ENCODE data around the gene PIEZO2. TPM values are rescaled to one million over a fixed set of nuclear protein-coding genes. Genes with fewer than 3 reads are reported as not detected.

Gene PIEZO2
- total RNA-seq, 1 experiment from 2014 or later = 5.5 TPM

DNA sequence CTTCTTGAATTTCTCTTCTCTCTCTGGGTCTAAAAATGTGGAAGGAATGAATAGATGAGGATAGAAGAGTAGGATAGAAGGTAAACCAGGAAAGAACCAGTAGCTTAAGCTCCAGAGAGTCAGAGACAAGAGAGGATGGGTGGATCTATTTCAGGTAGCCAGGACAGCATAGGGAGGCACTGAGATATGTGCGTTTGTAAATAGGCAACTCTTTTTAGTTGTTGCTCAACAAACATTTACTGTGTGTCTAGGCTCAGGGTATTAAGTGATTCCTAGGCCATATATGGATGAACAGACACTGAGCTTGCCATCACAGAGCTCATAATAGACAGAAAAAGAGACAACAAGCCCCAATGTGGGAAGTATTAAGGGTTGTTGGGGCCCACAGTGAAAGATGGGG lies 463.1 kb downstream of the PIEZO2 start:
- no TSS peak for BruUV-seq (replicated peaks)
- Histone ChIP-seq H3K4me1 (ENCODE audit: insufficient read depth, low read length, poor library complexity, severe bottlenecking) (no peaks in the 10 kb centered on the region), H3K36me3 (ENCODE audit: insufficient read depth, low read length, poor library complexity, severe bottlenecking) (no peaks in the 10 kb centered on the region), H3K27ac (ENCODE audit: low read depth, low read length, poor library complexity, severe bottlenecking) (no peak overlapping the region), H3K4me3 (ENCODE audit: low read depth, low read length, poor library complexity, severe bottlenecking) (no peak overlapping the region), H3K9me3 (ENCODE audit: low read depth, low read length, poor library complexity, severe bottlenecking) (no peaks in the 10 kb centered on the region), H3K27me3 (replicated peaks; ENCODE audit: insufficient read depth, low read depth, low read length, poor library complexity) (no peaks in the 10 kb centered on the region)
- CTCF ChIA-PET = no interaction called here
- POLR2A ChIA-PET (ENCODE audit: low non-redundant PET) = no interaction called here
- intact Hi-C loops (cut with micrococcal nuclease; ENCODE audit: unreplicated experiment) = no loop called here
- DNase-seq (ENCODE audit: low spot score) = no peak
- TF ChIP-seq EZH2 (IDR thresholded peaks at IDR 0.05; ENCODE audit: borderline replicate concordance, low read depth, low read length, poor library complexity, severe bottlenecking) = no peak
- TF ChIP-seq, protein P1, sequence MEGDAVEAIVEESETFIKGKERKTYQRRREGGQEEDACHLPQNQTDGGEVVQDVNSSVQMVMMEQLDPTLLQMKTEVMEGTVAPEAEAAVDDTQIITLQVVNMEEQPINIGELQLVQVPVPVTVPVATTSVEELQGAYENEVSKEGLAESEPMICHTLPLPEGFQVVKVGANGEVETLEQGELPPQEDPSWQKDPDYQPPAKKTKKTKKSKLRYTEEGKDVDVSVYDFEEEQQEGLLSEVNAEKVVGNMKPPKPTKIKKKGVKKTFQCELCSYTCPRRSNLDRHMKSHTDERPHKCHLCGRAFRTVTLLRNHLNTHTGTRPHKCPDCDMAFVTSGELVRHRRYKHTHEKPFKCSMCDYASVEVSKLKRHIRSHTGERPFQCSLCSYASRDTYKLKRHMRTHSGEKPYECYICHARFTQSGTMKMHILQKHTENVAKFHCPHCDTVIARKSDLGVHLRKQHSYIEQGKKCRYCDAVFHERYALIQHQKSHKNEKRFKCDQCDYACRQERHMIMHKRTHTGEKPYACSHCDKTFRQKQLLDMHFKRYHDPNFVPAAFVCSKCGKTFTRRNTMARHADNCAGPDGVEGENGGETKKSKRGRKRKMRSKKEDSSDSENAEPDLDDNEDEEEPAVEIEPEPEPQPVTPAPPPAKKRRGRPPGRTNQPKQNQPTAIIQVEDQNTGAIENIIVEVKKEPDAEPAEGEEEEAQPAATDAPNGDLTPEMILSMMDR (conservative IDR thresholded peaks at IDR 0.05; ENCODE audit: low read depth, low read length) = no peak

DNA sequence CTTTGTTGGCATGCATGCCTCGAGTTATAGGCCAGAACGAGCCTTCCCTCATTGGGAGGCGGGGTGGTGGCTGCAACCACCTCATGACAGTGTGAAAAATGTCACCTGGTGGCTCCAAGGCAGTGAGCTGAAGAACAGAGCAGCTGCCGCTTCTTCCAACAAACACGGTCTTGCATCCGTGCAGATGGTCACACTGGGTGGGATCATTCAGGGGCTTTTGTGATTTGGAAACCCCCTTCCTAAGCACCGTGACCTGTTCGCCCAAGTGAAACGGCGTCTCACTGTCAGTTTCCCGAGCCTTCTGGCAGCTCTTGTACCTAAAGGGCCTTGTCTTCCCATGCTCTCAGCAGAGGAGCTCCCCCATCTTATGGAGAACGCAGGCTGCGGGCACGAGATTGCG lies 463.9 kb downstream of the PIEZO2 start:
- H3K36me3 ChIP-seq (ENCODE audit: insufficient read depth, low read length, poor library complexity, severe bottlenecking) = no peaks in the 10 kb centered on the region
- CTCF ChIA-PET = no interaction called here
- H3K27me3 ChIP-seq (replicated peaks; ENCODE audit: insufficient read depth, low read depth, low read length, poor library complexity) = no peaks in the 10 kb centered on the region
- no peak overlapping the region for H3K27ac ChIP-seq (ENCODE audit: low read depth, low read length, poor library complexity, severe bottlenecking)
- no peak overlapping the region for H3K4me3 ChIP-seq (ENCODE audit: low read depth, low read length, poor library complexity, severe bottlenecking)
- no peak for TF ChIP-seq EZH2 (IDR thresholded peaks at IDR 0.05; ENCODE audit: borderline replicate concordance, low read depth, low read length, poor library complexity, severe bottlenecking)
- TF ChIP-seq, protein P1 (conservative IDR thresholded peaks at IDR 0.05; ENCODE audit: low read depth, low read length) = no peak
- no TSS peak for BruUV-seq (replicated peaks)
- POLR2A ChIA-PET (ENCODE audit: low non-redundant PET) = no interaction called here
- H3K4me1 ChIP-seq (ENCODE audit: insufficient read depth, low read length, poor library complexity, severe bottlenecking) = no peaks in the 10 kb centered on the region
- no peaks in the 10 kb centered on the region for H3K9me3 ChIP-seq (ENCODE audit: low read depth, low read length, poor library complexity, severe bottlenecking)
- intact Hi-C loops (cut with micrococcal nuclease; ENCODE audit: unreplicated experiment) = no loop called here
- no peak for DNase-seq (ENCODE audit: low spot score)

DNA sequence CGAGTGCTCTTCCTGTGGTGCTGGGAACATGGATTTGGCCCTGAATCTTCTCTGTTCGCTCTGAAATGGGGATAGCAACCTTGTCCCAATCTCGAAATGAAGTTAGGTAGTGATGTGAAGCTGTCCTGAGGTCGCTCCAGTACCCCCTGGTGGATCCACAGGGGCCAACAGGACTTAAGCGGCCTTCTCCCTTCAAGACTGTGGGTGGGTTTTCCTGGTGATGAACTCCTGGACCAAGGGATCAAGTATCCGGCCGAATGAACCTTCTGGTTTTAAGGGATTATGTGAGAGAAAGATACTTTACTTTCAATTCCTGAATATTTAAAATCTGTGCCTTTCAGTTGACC lies 467.0 kb downstream of the PIEZO2 start:
- no peak for DNase-seq (ENCODE audit: low spot score)
- ChIA-PET POLR2A (ENCODE audit: low non-redundant PET) (no interaction called here), CTCF (no interaction called here)
- Histone ChIP-seq H3K27ac (ENCODE audit: low read depth, low read length, poor library complexity, severe bottlenecking) (no peak overlapping the region), H3K27me3 (replicated peaks; ENCODE audit: insufficient read depth, low read depth, low read length, poor library complexity) (no peaks in the 10 kb centered on the region), H3K4me1 (ENCODE audit: insufficient read depth, low read length, poor library complexity, severe bottlenecking) (no peaks in the 10 kb centered on the region), H3K4me3 (ENCODE audit: low read depth, low read length, poor library complexity, severe bottlenecking) (no peak overlapping the region), H3K9me3 (ENCODE audit: low read depth, low read length, poor library complexity, severe bottlenecking) (no peaks in the 10 kb centered on the region), H3K36me3 (ENCODE audit: insufficient read depth, low read length, poor library complexity, severe bottlenecking) (no peaks in the 10 kb centered on the region)
- TF ChIP-seq EZH2 (IDR thresholded peaks at IDR 0.05; ENCODE audit: borderline replicate concordance, low read depth, low read length, poor library complexity, severe bottlenecking) = no peak
- TF ChIP-seq, protein P1 (conservative IDR thresholded peaks at IDR 0.05; ENCODE audit: low read depth, low read length) = peak; percentile 21; the same call in 1 of the 2 replicates
- no TSS peak for BruUV-seq (replicated peaks)
- intact Hi-C loops (cut with micrococcal nuclease; ENCODE audit: unreplicated experiment) = no loop called here
